SK-N-SH (cell line): ENCODE data around the gene COMMD8. TPM values are rescaled to one million over a fixed set of nuclear protein-coding genes. Genes with fewer than 3 reads are reported as not detected.

Source experiments
- CTCF ChIA-PET: fragments of 300-600, 350-600 bp; formaldehyde crosslinking; extraction: SDS; loops from one replicate; lab custom pipeline; 2021; lab: Yijun Ruan, JAX
- POLR2A ChIA-PET: fragments of 350-600 bp; sonication (Branson Sonifier 250); formaldehyde crosslinking; extraction: SDS; loops from one replicate; lab custom pipeline; 2020; ENCODE audit warnings: antibody characterized with exemption, inconsistent platforms; lab: Yijun Ruan, JAX
- DNase-seq: peaks from one replicate; pipeline ENCODE4 v3.0.0; 2012
- H2AFZ ChIP-seq: fragments of 200-600 bp; sonication (generic); 2 replicates; pipeline ENCODE4 v1.8.1; 2016; ENCODE audit warnings: antibody characterized with exemption, mild to moderate bottlenecking, low read depth
- H3F3A ChIP-seq: fragments of 200-600 bp; sonication (generic); replicated peaks from 2 replicates; pipeline ENCODE3; 2016; ENCODE audit warnings: antibody characterized with exemption, mild to moderate bottlenecking; ENCODE audit not compliant: insufficient read depth
- H3K27ac ChIP-seq, 2 experiments: fragments of 200-500 bp in 1 of 2; fragments of 200-600 bp in 1 of 2; sonication (Bioruptor generic) in 1 of 2; sonication (generic), shearing (Covaris generic) in 1 of 2; 2 replicates each; pipeline versions ENCODE4 v1.5.1 to v1.6.1; 2014 to 2016; ENCODE audit warnings: low read depth in 2 of 2, inconsistent platforms in 1 of 2, low read length in 1 of 2, mild to moderate bottlenecking in 1 of 2, mixed read lengths in 1 of 2
- H3K27me3 ChIP-seq: fragments of 200-600 bp; sonication (generic), shearing (Covaris generic); 2 replicates; pipeline ENCODE4 v1.6.1; 2016; ENCODE audit warnings: mixed run types; ENCODE audit not compliant: insufficient read depth
- H3K36me3 ChIP-seq, 2 experiments: fragments of 200-500 bp in 1 of 2; fragments of 200-600 bp in 1 of 2; sonication (Bioruptor generic) in 1 of 2; sonication (generic) in 1 of 2; replicated peaks in 1 of 2; 2 replicates each; pipeline versions ENCODE3 to v1.5.1; 2014 to 2016; ENCODE audit warnings: low read length in 1 of 2, mild to moderate bottlenecking in 1 of 2; ENCODE audit not compliant: insufficient read depth in 2 of 2, control insufficient read depth in 1 of 2
- H3K4me1 ChIP-seq, 2 experiments: fragments of 200-500 bp in 1 of 2; fragments of 200-600 bp in 1 of 2; sonication (Bioruptor generic) in 1 of 2; sonication (generic), shearing (Covaris generic) in 1 of 2; 2 replicates each; pipeline versions ENCODE4 v1.5.1 to v1.6.1; 2014 to 2016; ENCODE audit warnings: low read depth in 1 of 2, low read length in 1 of 2, mixed run types in 1 of 2; ENCODE audit not compliant: insufficient read depth in 2 of 2, control insufficient read depth in 1 of 2
- H3K4me2 ChIP-seq: fragments of 200-600 bp; sonication (generic), shearing (Covaris generic); 2 replicates; pipeline ENCODE4 v1.6.1; 2017; ENCODE audit warnings: mixed run types
- H3K4me3 ChIP-seq, 2 experiments: fragments of 200-500 bp in 1 of 2; fragments of 200-600 bp in 1 of 2; sonication (Bioruptor generic) in 1 of 2; sonication (generic), shearing (Covaris generic) in 1 of 2; 2 replicates each; pipeline versions ENCODE4 v1.5.1 to v1.8.1; 2014 to 2016; ENCODE audit warnings: low read depth in 2 of 2, inconsistent platforms in 1 of 2, low read length in 1 of 2, mild to moderate bottlenecking in 1 of 2, mixed read lengths in 1 of 2, moderate library complexity in 1 of 2
- H3K79me2 ChIP-seq: fragments of 200-600 bp; sonication (generic); 2 replicates; pipeline ENCODE4 v1.8.1; 2017; ENCODE audit warnings: mild to moderate bottlenecking; ENCODE audit not compliant: insufficient read depth
- H3K9ac ChIP-seq: fragments of 200-600 bp; sonication (generic); 2 replicates; pipeline ENCODE4 v1.6.1; 2017; ENCODE audit warnings: mixed run types
- H3K9me2 ChIP-seq: fragments of 200-600 bp; sonication (generic); 2 replicates; pipeline ENCODE4 v1.6.1; 2017; ENCODE audit warnings: mixed run types
- H3K9me3 ChIP-seq: fragments of 200-600 bp; sonication (generic); 2 replicates; pipeline ENCODE4 v1.6.1; 2017; ENCODE audit warnings: mixed run types, mild to moderate bottlenecking, moderate library complexity
- H4K20me1 ChIP-seq: fragments of 200-600 bp; sonication (generic); 2 replicates; pipeline ENCODE4 v1.6.1; 2017; ENCODE audit warnings: mild to moderate bottlenecking, mixed run types; ENCODE audit not compliant: insufficient read depth
- EP300 ChIP-seq, 2 experiments: IDR thresholded peaks; 2 replicates each; pipeline versions ENCODE4 v1.4.0 to v1.6.1; 2012; ENCODE audit warnings: borderline replicate concordance in 1 of 2, low read depth in 1 of 2, low read length in 1 of 2
- FOXJ3 ChIP-seq: sonication (generic); formaldehyde crosslinking; IDR thresholded peaks from 2 replicates; pipeline ENCODE4 v1.5.1; 2020; ENCODE audit warnings: mild to moderate bottlenecking, missing genetic modification reagents
- FOXM1 ChIP-seq: IDR thresholded peaks from 2 replicates; pipeline ENCODE4 v1.4.0; 2012; ENCODE audit warnings: low read depth, mild to moderate bottlenecking
- GABPA ChIP-seq: IDR thresholded peaks from 2 replicates; pipeline ENCODE4 v1.4.0; 2012; ENCODE audit warnings: low read depth, mild to moderate bottlenecking
- MEF2A ChIP-seq: IDR thresholded peaks from 2 replicates; pipeline ENCODE4 v1.4.0; 2012; ENCODE audit warnings: low read depth, borderline replicate concordance
- MXI1 ChIP-seq: IDR thresholded peaks from 2 replicates; pipeline ENCODE4 v1.6.1; 2012; ENCODE audit warnings: mild to moderate bottlenecking, low read depth, low read length, improper control_type of control experiment
- NFIC ChIP-seq: IDR thresholded peaks from 2 replicates; pipeline ENCODE4 v1.4.0; 2012; ENCODE audit warnings: borderline replicate concordance
- RCOR1 ChIP-seq: fragments of 150-350 bp; IDR thresholded peaks from 2 replicates; pipeline ENCODE4 v1.6.1; 2017; ENCODE audit warnings: antibody characterized with exemption, low read length
- RFX5 ChIP-seq: IDR thresholded peaks from 2 replicates; pipeline ENCODE4 v1.6.1; 2012; ENCODE audit warnings: mild to moderate bottlenecking, improper control_type of control experiment, low read length
- TAF1 ChIP-seq: IDR thresholded peaks from 2 replicates; pipeline ENCODE4 v1.6.1; 2012; ENCODE audit warnings: low read depth, mild to moderate bottlenecking, low read length, moderate library complexity, borderline replicate concordance
- TCF12 ChIP-seq: IDR thresholded peaks from 2 replicates; pipeline ENCODE4 v1.4.0; 2012
- TEAD4 ChIP-seq: IDR thresholded peaks from 2 replicates; pipeline ENCODE4 v1.4.0; 2012; ENCODE audit warnings: mild to moderate bottlenecking, borderline replicate concordance; ENCODE audit not compliant: insufficient read depth
- YY1 ChIP-seq: IDR thresholded peaks from 2 replicates; pipeline ENCODE4 v1.4.0; 2012; ENCODE audit warnings: low read depth, mild to moderate bottlenecking
- WGBS: methylation state at CpG from one replicate; pipeline ENCODE4 v1.1.6; 2017; ENCODE audit warnings: low lambda C conversion rate; 5-methylcytosine and 5-hydroxymethylcytosine counted together
- polyA plus RNA-seq, 3 experiments: library from polyadenylated mRNA; depleted of rRNA; stranded (reverse); fragments of >200 nt; gene quantifications; 2 replicates each; pipeline ENCODE4 v1.2.3, GENCODE V29; 2012
- TF ChIP-seq, protein P1 (sequence below): fragments of 150-350 bp; IDR thresholded peaks from 2 replicates; pipeline ENCODE4 v1.6.1; 2017; ENCODE audit warnings: antibody characterized with exemption, low read length, low read depth, borderline replicate concordance
- TF ChIP-seq, protein P2 (sequence below): IDR thresholded peaks from 2 replicates; pipeline ENCODE4 v1.4.0; 2012; ENCODE audit warnings: low read depth, borderline replicate concordance
- TF ChIP-seq, protein P3 (sequence below): IDR thresholded peaks from 2 replicates; pipeline ENCODE4; 2012
- TF ChIP-seq, protein P4 (sequence below): fragments of 150-350 bp; IDR thresholded peaks from 2 replicates; pipeline ENCODE4 v1.6.1; 2016; ENCODE audit warnings: mild to moderate bottlenecking, low read depth, low read length
- TF ChIP-seq, protein P5 (sequence below): fragments of 200-600 bp; sonication (generic); IDR thresholded peaks from 2 replicates; pipeline ENCODE4 v1.6.1; 2017; ENCODE audit warnings: antibody characterized with exemption, mild to moderate bottlenecking, moderate library complexity
- TF ChIP-seq, protein P6 (sequence below): IDR thresholded peaks from 2 replicates; pipeline ENCODE4 v1.4.0; 2012; ENCODE audit warnings: low read depth, borderline replicate concordance

The COMMD8 gene
- polyA plus RNA-seq, 1 of the 3 experiments (the other 2 are of a cell fraction): 7.0 TPM

DNA sequence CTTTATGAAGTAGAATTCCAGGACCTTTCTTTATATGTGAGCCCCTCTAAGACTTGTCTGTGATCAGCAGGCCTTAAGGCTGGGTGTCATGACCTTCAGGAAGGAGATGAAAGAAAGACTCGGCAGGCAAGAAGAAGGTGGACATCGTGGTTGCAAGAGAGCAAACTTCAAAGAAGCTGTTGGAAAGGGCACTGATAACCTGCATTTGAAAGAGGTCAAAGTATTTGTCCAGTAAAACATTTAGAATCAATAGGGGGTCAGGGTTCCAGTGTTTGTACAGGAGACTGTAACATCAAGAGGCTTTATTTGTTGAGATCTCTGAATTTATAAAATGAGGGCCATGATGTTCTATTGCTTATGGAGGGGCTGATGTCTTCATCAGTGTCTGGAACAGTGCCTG lies 44.2 kb downstream of the COMMD8 start:
- Histone ChIP-seq H2AFZ (no peak overlapping the region), H3F3A (no peaks in the 10 kb centered on the region), H4K20me1 (no peaks in the 10 kb centered on the region), H3K4me1 (no peaks in the 10 kb centered on the region), H3K79me2 (no peaks in the 10 kb centered on the region), H3K27me3 (no peaks in the 10 kb centered on the region; the same call in 1 of the 2 replicates), H3K4me2 (no peak overlapping the region), H3K9me3 (no peaks in the 10 kb centered on the region), H3K36me3 (no peaks in the 10 kb centered on the region), H3K27ac (no peak overlapping the region), H3K9me2 (no peaks in the 10 kb centered on the region), H3K9ac (no peak overlapping the region), H3K4me3 (no peak overlapping the region)
- 21% methylated on average over 2 of the region's 2 CpGs for WGBS
- no peak for TF ChIP-seq TEAD4
- no peak for TF ChIP-seq YY1
- ChIA-PET CTCF (interaction anchor here (0.6 kb wide), 1 partner anchor 59 kb away, joined by 3 read pairs; no protein-coding TSS in a partner anchor), POLR2A (no interaction called here)
- no peak for DNase-seq

DNA sequence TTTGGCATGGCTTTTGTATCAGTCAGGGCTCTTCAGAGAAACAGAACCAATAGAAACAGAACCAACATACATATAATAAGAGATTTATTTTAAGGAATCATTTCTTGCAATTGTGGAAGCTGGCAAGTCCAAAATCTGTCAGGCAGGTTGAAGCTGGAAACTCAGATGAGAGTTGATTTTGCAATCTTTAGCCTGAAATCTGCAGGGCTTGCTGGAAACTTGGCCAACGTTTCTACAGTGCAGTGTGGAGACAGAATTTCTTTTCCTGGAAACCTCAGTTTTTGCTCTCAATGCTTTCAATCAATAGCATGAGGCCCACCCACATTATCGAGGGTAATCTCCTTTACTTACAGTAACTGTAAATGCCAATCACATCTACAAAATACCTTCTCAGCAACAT lies 45.4 kb downstream of the COMMD8 start:
- H3K36me3 ChIP-seq: no peaks in the 10 kb centered on the region
- ChIA-PET CTCF (no interaction called here), POLR2A (no interaction called here)
- no peak overlapping the region for H3K4me3 ChIP-seq
- no peak for DNase-seq
- no peak for TF ChIP-seq FOXJ3 (CRISPR knock-in tag)
- no peak for TF ChIP-seq NFIC
- no peak for TF ChIP-seq FOXM1
- no peak for TF ChIP-seq TCF12
- TF ChIP-seq RFX5: no peak
- no peak for TF ChIP-seq TAF1
- TF ChIP-seq, protein P1, sequence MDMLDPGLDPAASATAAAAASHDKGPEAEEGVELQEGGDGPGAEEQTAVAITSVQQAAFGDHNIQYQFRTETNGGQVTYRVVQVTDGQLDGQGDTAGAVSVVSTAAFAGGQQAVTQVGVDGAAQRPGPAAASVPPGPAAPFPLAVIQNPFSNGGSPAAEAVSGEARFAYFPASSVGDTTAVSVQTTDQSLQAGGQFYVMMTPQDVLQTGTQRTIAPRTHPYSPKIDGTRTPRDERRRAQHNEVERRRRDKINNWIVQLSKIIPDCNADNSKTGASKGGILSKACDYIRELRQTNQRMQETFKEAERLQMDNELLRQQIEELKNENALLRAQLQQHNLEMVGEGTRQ: no peak
- TF ChIP-seq EP300 (IDR thresholded peaks at IDR 0.05; ENCODE audit: borderline replicate concordance in 1 of 2, low read depth in 1 of 2, low read length in 1 of 2): no peak
- TF ChIP-seq RCOR1: no peak
- TF ChIP-seq, protein P2, sequence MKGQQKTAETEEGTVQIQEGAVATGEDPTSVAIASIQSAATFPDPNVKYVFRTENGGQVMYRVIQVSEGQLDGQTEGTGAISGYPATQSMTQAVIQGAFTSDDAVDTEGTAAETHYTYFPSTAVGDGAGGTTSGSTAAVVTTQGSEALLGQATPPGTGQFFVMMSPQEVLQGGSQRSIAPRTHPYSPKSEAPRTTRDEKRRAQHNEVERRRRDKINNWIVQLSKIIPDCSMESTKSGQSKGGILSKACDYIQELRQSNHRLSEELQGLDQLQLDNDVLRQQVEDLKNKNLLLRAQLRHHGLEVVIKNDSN: no peak
- no peak for TF ChIP-seq MXI1
- no peak for TF ChIP-seq MEF2A
- TF ChIP-seq, protein P3, sequence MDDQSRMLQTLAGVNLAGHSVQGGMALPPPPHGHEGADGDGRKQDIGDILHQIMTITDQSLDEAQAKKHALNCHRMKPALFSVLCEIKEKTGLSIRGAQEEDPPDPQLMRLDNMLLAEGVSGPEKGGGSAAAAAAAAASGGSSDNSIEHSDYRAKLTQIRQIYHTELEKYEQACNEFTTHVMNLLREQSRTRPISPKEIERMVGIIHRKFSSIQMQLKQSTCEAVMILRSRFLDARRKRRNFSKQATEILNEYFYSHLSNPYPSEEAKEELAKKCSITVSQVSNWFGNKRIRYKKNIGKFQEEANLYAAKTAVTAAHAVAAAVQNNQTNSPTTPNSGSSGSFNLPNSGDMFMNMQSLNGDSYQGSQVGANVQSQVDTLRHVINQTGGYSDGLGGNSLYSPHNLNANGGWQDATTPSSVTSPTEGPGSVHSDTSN: no peak
- TF ChIP-seq, protein P4, sequence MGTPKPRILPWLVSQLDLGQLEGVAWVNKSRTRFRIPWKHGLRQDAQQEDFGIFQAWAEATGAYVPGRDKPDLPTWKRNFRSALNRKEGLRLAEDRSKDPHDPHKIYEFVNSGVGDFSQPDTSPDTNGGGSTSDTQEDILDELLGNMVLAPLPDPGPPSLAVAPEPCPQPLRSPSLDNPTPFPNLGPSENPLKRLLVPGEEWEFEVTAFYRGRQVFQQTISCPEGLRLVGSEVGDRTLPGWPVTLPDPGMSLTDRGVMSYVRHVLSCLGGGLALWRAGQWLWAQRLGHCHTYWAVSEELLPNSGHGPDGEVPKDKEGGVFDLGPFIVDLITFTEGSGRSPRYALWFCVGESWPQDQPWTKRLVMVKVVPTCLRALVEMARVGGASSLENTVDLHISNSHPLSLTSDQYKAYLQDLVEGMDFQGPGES: no peak
- TF ChIP-seq, protein P5, sequence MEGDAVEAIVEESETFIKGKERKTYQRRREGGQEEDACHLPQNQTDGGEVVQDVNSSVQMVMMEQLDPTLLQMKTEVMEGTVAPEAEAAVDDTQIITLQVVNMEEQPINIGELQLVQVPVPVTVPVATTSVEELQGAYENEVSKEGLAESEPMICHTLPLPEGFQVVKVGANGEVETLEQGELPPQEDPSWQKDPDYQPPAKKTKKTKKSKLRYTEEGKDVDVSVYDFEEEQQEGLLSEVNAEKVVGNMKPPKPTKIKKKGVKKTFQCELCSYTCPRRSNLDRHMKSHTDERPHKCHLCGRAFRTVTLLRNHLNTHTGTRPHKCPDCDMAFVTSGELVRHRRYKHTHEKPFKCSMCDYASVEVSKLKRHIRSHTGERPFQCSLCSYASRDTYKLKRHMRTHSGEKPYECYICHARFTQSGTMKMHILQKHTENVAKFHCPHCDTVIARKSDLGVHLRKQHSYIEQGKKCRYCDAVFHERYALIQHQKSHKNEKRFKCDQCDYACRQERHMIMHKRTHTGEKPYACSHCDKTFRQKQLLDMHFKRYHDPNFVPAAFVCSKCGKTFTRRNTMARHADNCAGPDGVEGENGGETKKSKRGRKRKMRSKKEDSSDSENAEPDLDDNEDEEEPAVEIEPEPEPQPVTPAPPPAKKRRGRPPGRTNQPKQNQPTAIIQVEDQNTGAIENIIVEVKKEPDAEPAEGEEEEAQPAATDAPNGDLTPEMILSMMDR: no peak
- no peak for TF ChIP-seq GABPA
- TF ChIP-seq, protein P6, sequence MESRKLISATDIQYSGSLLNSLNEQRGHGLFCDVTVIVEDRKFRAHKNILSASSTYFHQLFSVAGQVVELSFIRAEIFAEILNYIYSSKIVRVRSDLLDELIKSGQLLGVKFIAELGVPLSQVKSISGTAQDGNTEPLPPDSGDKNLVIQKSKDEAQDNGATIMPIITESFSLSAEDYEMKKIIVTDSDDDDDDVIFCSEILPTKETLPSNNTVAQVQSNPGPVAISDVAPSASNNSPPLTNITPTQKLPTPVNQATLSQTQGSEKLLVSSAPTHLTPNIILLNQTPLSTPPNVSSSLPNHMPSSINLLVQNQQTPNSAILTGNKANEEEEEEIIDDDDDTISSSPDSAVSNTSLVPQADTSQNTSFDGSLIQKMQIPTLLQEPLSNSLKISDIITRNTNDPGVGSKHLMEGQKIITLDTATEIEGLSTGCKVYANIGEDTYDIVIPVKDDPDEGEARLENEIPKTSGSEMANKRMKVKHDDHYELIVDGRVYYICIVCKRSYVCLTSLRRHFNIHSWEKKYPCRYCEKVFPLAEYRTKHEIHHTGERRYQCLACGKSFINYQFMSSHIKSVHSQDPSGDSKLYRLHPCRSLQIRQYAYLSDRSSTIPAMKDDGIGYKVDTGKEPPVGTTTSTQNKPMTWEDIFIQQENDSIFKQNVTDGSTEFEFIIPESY: no peak
- H3K27me3 ChIP-seq: no peaks in the 10 kb centered on the region
- 23% methylated on average over 2 of the region's 2 CpGs for WGBS
- H3K9me3 ChIP-seq: no peaks in the 10 kb centered on the region
- no peaks in the 10 kb centered on the region for H4K20me1 ChIP-seq
- no peaks in the 10 kb centered on the region for H3F3A ChIP-seq
- no peaks in the 10 kb centered on the region for H3K4me1 ChIP-seq
- no peak overlapping the region for H3K27ac ChIP-seq
- no peaks in the 10 kb centered on the region for H3K79me2 ChIP-seq
- no peak overlapping the region for H3K4me2 ChIP-seq
- H3K9me2 ChIP-seq: no peaks in the 10 kb centered on the region
- no peak overlapping the region for H3K9ac ChIP-seq
- H2AFZ ChIP-seq: no peak overlapping the region
